Neuron (in vitro differentiated cells): ENCODE measurements around the gene ZNF821.
A peak's percentile ranks its signal among the peaks of the same experiment; 100 is the strongest.
"Not testable (repeated sequence)": the region's sequence is repeated elsewhere in the genome, so short reads cannot be mapped to it uniquely, and the experiment has no call there.

Source experiments
- H2AFZ ChIP-seq: one replicate; pipeline ENCODE4 v1.6.1; 2013; ENCODE audit warnings: low read depth, mild to moderate bottlenecking, inconsistent platforms, low read length, moderate library complexity
- H3K27me3 ChIP-seq: one replicate; pipeline ENCODE4 v1.6.1; 2013; ENCODE audit warnings: low read length; ENCODE audit not compliant: insufficient read depth
- H3K36me3 ChIP-seq: one replicate; pipeline ENCODE4 v1.6.1; 2013; ENCODE audit warnings: low read length; ENCODE audit not compliant: insufficient read depth
- H3K4me1 ChIP-seq: one replicate; pipeline ENCODE4 v1.6.1; 2013; ENCODE audit warnings: low read length; ENCODE audit not compliant: insufficient read depth
- H3K4me3 ChIP-seq: 2 replicates; pipeline ENCODE4 v1.5.1; 2013; ENCODE audit warnings: mild to moderate bottlenecking, low read length, moderate library complexity
- H3K9me3 ChIP-seq: one replicate; pipeline ENCODE4 v1.6.1; 2013; ENCODE audit warnings: low read length

Gene ZNF821

GRCh38 chr16:71917900-71918299 lies 33.9 kb upstream of the ZNF821 start:
- H3K4me1 ChIP-seq = no peaks in the 10 kb centered on the region

DNA sequence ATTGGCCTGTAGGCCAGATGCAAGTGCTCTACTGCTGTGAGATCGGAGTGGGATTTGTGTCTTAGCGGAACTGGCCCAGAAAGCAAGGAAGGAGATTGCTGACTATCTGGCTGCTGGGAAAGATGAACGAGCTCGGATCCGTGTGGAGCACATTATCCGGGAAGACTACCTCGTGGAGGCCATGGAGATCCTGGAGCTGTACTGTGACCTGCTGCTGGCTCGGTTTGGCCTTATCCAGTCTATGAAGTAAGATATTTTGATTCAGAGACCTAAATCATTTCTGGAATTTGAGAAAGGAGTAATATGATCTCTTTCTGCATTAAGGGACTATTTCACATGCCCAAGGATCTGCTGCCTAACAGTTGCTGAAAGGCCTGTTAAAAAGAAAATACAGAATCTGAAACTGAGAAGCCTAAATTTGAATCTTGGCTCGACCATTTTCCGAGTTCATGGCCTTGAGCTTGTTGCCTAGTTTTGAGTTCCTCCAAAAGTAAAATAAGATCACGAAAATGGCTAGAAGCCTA lies 32.5 kb upstream of the ZNF821 start:
- no peaks in the 10 kb centered on the region for H3K4me1 ChIP-seq
- no peak overlapping the region for H2AFZ ChIP-seq
- no peaks in the 10 kb centered on the region for H3K27me3 ChIP-seq
- H3K4me3 ChIP-seq = no peak overlapping the region
- peaks cover 18% of the 10 kb centered on the region for H3K9me3 ChIP-seq
- peaks cover 71% of the 10 kb centered on the region for H3K36me3 ChIP-seq

More at GRCh38 chr16:71917900-71918299, 33.9 kb upstream of the ZNF821 start:
- H3K9me3 ChIP-seq = peaks cover 14% of the 10 kb centered on the region
- no peaks in the 10 kb centered on the region for H3K27me3 ChIP-seq
- H3K36me3 ChIP-seq = peaks cover 80% of the 10 kb centered on the region
- no peak overlapping the region for H3K4me3 ChIP-seq
- H2AFZ ChIP-seq = no peak overlapping the region

GRCh38 chr16:71915350-71915749 lies 31.4 kb upstream of the ZNF821 start:
- Histone ChIP-seq H2AFZ (no peak overlapping the region), H3K27me3 (no peaks in the 10 kb centered on the region), H3K36me3 (peaks cover 65% of the 10 kb centered on the region), H3K4me1 (no peaks in the 10 kb centered on the region), H3K9me3 (peaks cover 18% of the 10 kb centered on the region), H3K4me3 (no peak overlapping the region)

DNA sequence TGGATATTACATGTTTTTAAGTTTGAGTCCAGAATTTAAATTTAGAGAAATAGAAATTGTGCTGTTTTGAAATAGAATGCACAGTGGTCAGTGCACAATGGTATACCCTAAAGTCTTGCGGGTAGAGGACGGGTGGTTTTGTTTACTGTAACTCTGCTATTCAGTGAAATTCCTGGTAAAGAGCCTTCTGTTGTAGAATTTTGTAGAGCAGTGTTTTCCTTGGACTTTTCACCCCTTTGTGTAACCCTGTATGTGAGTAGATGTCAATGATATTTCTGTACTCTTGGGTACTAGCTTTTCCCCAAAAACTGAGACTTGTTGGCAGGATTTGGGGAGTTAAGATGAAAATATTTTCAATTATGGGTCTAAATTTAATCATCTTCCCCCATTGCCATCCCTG lies 30.8 kb upstream of the ZNF821 start:
- peaks cover 19% of the 10 kb centered on the region for H3K9me3 ChIP-seq
- peaks cover 60% of the 10 kb centered on the region for H3K36me3 ChIP-seq
- no peaks in the 10 kb centered on the region for H3K4me1 ChIP-seq
- no peaks in the 10 kb centered on the region for H3K27me3 ChIP-seq
- H2AFZ ChIP-seq = no peak overlapping the region
- H3K4me3 ChIP-seq = no peak overlapping the region

- Histone ChIP-seq H3K36me3 (peaks cover 53% of the 10 kb centered on the region), H3K9me3 (peaks cover 13% of the 10 kb centered on the region), H3K27me3 (no peaks in the 10 kb centered on the region), H3K4me1 (no peaks in the 10 kb centered on the region), H3K4me3 (no peak overlapping the region), H2AFZ (no peak overlapping the region)
These were observed 28.7 kb upstream of the ZNF821 start for GRCh38 chr16:71912534-71913275.

GRCh38 chr16:71911121-71911520 lies 27.1 kb upstream of the ZNF821 start:
- H2AFZ ChIP-seq = no peak overlapping the region
- peaks cover 38% of the 10 kb centered on the region for H3K36me3 ChIP-seq
- H3K4me1 ChIP-seq = no peaks in the 10 kb centered on the region
- no peak overlapping the region for H3K4me3 ChIP-seq
- H3K9me3 ChIP-seq = peaks cover 11% of the 10 kb centered on the region
- no peaks in the 10 kb centered on the region for H3K27me3 ChIP-seq

DNA sequence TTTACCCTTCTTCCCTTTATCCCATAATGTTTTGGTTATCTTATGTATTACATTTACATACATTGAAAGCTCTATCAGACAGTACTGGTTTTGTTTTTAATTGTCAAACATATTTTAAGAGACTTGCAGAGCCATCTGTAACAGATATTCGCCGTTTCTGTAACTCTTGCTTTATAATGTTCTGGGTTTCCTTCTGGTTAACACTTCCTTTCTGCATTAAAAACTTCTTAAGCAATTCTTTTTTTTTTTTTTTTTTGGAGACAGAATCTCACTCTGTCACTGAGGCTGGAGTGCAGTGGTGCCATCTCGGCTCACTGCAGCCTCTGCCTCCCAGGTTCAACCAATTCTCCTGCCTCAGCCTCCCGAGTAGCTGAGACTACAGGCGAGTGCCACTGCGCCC lies 21.8 kb upstream of the ZNF821 start:
- not testable (repeated sequence) for H3K4me3 ChIP-seq, H3K27me3 ChIP-seq, H2AFZ ChIP-seq, H3K4me1 ChIP-seq
- Histone ChIP-seq H3K36me3 (peaks cover 40% of the 10 kb centered on the region), H3K9me3 (peaks cover 13% of the 10 kb centered on the region)

DNA sequence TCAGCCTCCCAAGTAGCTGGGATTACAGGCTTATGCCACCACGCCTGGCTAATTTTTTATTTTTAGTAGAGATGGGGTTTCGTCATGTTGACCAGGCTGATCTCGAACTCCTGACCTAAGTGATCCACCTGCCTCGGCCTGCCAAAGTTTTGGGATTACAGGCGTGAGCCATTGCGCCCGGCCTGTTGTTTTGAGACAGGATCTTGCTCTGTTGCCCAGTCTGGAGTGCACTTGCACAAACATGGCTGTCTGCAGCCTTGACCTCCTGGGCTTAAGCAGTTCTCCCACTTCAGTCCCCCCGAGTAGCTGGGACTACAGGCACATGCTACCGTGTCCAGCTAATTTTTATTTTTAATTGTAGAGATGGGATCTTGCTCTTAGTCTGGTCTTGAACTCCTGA lies 20.3 kb upstream of the ZNF821 start:
- peaks cover 11% of the 10 kb centered on the region for H3K9me3 ChIP-seq
- no peaks in the 10 kb centered on the region for H3K27me3 ChIP-seq
- H3K36me3 ChIP-seq = peaks cover 34% of the 10 kb centered on the region
- H3K4me1 ChIP-seq = no peaks in the 10 kb centered on the region
- H3K4me3 ChIP-seq = no peak overlapping the region
- H2AFZ ChIP-seq = no peak overlapping the region

GRCh38 chr16:71903608-71904007 lies 19.6 kb upstream of the ZNF821 start:
- H3K4me3 ChIP-seq = no peak overlapping the region
- no peak overlapping the region for H2AFZ ChIP-seq
- peaks cover 7% of the 10 kb centered on the region for H3K9me3 ChIP-seq
- no peaks in the 10 kb centered on the region for H3K27me3 ChIP-seq
- peaks cover 28% of the 10 kb centered on the region for H3K36me3 ChIP-seq
- no peaks in the 10 kb centered on the region for H3K4me1 ChIP-seq

DNA sequence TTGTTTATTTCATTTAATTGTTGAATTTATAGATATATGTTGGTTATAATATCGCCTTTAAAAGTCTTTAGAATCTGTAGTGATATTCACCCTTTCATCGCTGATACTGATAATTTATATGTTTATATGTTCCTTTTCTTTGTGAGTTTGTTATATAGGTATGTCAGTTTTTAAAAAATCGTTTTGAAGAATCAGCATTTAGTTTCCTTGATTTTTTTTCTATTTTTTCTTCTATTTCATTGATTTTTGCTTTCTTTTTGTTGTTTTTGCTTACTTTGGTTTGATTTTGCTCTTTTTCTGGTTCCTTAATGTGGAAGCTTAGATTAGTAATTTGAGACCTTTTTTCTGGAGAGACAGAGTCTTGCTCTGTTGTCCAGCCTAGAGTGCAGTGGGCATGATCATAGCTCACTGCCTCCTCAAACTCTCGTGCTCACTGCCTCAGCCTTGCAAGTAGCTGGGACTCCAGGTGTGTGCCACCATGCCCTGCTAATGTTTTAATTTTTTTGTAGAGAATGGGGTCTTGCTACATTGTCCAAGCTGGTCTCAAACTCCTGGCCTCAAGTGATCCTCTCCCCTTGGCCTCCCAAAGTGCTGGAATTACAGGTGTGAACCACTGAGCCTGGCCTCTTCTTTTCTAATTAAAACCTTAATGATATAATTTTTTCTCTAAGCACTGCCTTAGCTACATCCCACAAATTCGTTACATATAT lies 18.8 kb upstream of the ZNF821 start:
- H3K4me1 ChIP-seq = no peaks in the 10 kb centered on the region
- no peaks in the 10 kb centered on the region for H3K27me3 ChIP-seq
- no peak overlapping the region for H3K4me3 ChIP-seq
- H3K36me3 ChIP-seq = peaks cover 31% of the 10 kb centered on the region
- peaks cover 7% of the 10 kb centered on the region for H3K9me3 ChIP-seq
- no peak overlapping the region for H2AFZ ChIP-seq

GRCh38 chr16:71899171-71899570 lies 15.2 kb upstream of the ZNF821 start:
- Histone ChIP-seq H3K4me3 (no peak overlapping the region), H3K27me3 (no peaks in the 10 kb centered on the region), H3K4me1 (peaks cover 8% of the 10 kb centered on the region), H3K36me3 (peaks cover 35% of the 10 kb centered on the region), H2AFZ (no peak overlapping the region), H3K9me3 (peaks cover 5% of the 10 kb centered on the region)

DNA sequence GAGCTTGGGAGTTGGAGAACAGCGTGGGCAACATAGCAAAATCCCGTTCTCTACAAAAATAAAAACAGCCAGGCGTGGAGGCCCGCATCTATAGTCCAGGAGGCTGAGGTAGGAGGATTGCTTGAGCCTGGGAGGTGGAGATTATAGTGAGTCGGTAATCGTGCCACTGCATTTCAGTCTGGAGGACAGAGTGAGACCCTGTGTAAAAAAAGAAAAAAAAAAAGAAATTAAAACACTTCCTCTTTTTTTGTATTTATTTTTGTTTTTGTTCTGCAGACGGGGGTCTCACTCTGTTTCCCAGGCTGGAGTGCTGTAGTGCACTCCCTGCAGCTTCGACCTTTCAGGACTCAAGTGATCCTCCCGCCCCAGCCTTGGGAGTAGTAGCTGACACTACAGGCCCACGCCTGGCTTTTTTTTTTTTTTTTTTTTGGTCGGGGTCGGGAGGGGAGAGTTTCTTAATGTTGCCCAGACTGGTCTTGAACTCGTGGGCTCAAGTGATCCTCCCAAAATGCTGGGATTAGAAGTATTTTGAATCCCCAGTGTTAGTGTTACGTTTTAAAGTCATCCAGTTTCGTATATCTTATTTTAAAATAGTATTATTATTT lies 12.9 kb upstream of the ZNF821 start:
- H3K27me3 ChIP-seq = no peaks in the 10 kb centered on the region
- H3K9me3 ChIP-seq = no peaks in the 10 kb centered on the region
- peak overlapping the region; percentile 69 for H3K4me3 ChIP-seq
- no peak overlapping the region for H2AFZ ChIP-seq
- H3K36me3 ChIP-seq = peaks cover 19% of the 10 kb centered on the region
- H3K4me1 ChIP-seq = peaks cover 13% of the 10 kb centered on the region

DNA sequence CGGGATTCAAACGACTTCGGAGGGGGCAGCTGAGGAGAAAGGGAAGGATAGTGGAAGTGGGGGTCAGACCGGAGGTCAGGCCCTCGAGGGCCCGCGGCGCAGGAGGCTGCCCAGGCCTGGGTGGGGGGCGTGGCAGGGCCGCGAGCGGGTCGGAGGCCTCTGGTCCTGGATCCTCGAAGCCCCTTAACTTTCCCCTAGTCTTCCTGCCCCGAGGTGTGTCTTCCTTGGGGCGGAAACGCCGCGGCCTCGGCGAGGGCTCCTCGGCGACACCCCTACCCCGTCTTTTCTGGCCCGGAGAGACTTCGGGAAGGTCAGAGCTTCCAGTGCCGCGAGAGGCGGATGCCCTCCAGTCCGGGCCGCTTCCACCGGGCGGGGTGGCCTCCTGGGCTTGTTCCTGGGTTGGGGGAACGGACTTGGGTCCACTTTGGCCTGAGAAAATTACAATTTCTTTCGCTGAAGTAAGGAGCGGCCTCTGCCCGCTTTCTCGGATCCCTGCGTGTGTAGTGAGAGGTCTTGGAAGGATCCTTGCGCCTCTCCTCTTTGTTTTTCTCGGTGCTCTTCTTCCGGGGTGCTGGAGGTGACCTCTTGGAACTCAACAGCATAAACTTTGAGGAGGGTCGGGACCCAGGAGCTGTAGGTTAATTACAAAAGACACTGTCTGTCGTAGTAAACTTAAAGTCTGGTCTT lies 11.8 kb upstream of the ZNF821 start:
- H3K4me3 ChIP-seq = peak overlapping the region; percentile 69

More for the DNA sequence above, 11.8 kb upstream of the ZNF821 start:
- no peaks in the 10 kb centered on the region for H3K9me3 ChIP-seq
- peaks cover 13% of the 10 kb centered on the region for H3K36me3 ChIP-seq
- peak overlapping the region; percentile 7 for H2AFZ ChIP-seq
- no peaks in the 10 kb centered on the region for H3K27me3 ChIP-seq
- H3K4me1 ChIP-seq = peaks cover 13% of the 10 kb centered on the region
